Measurements from ENCODE around the gene BAD. TPM values are rescaled to one million over a fixed set of nuclear protein-coding genes. Genes with fewer than 3 reads are reported as not detected.
A peak's percentile ranks its signal among the peaks of the same experiment; 100 is the strongest.

BAD gene
- total RNA-seq, 2 donors from 2014 or later = 86.0 to 89.6 TPM

DNA sequence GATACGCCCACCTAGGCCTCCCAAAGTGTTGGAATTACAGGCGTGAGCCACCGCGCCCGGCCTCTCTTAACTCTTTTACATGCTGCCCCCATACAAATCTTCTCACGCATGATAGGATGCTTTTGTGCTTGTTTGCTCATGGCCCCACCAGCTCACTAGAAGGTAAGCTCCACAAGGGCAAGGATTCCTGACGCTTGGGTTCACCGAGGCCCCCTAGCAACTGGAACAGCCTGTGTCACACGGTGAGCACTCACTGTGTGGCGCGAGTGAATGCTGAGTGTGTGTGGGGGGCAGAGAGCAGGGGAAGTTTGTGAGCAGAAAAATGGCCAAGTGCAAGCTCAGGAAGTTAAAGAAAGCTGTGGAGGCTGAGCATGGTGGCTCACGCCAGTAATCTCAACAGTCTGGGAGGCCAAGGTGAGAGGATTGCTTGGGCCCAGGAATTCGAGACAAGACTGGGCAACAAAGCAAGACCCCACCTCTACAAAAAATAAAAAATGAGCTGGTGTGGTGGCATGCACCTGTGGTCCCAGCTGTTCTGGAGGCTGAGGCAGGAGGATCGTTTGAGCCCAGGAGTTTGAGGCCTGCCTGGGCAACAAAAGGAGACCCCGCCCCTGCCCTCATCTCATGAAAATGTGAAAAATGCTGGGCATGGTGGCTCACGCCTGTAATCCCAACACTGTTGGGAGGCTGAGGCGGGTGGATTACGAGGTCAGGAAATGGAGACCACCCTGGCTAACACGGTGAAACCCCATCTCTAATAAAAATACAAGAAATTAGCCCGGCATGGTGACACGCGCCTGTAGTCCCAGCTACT lies 2.3 kb downstream of the BAD start:
- intact Hi-C loops (cut with DNase I) = no loop called here
- H3K36me3 ChIP-seq = no peaks in the 10 kb centered on the region
- no peaks in the 10 kb centered on the region for H3K9me3 ChIP-seq
- H3K4me3 ChIP-seq = no peak overlapping the region
- peak overlapping the region in 1 of 2 donors; percentile 26 for H3K9ac ChIP-seq (ENCODE audit: low read depth in 2 of 2, low read length in 2 of 2)
- no peak overlapping the region for H3K27ac ChIP-seq
- no peaks in the 10 kb centered on the region for H3K27me3 ChIP-seq
- H3K4me1 ChIP-seq = peaks cover 11% of the 10 kb centered on the region
- DNase-seq = no peak
- TF ChIP-seq, protein P1, sequence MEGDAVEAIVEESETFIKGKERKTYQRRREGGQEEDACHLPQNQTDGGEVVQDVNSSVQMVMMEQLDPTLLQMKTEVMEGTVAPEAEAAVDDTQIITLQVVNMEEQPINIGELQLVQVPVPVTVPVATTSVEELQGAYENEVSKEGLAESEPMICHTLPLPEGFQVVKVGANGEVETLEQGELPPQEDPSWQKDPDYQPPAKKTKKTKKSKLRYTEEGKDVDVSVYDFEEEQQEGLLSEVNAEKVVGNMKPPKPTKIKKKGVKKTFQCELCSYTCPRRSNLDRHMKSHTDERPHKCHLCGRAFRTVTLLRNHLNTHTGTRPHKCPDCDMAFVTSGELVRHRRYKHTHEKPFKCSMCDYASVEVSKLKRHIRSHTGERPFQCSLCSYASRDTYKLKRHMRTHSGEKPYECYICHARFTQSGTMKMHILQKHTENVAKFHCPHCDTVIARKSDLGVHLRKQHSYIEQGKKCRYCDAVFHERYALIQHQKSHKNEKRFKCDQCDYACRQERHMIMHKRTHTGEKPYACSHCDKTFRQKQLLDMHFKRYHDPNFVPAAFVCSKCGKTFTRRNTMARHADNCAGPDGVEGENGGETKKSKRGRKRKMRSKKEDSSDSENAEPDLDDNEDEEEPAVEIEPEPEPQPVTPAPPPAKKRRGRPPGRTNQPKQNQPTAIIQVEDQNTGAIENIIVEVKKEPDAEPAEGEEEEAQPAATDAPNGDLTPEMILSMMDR (IDR thresholded peaks at IDR 0.05) = no peak

- intact Hi-C loops (cut with DNase I) = no loop called here
- H3K36me3 ChIP-seq = no peaks in the 10 kb centered on the region
- H3K27me3 ChIP-seq = no peaks in the 10 kb centered on the region
- no peak overlapping the region for H3K27ac ChIP-seq
- no peak for DNase-seq
- peaks cover 10% of the 10 kb centered on the region for H3K4me1 ChIP-seq
- no peak overlapping the region for H3K4me3 ChIP-seq
- TF ChIP-seq, protein P1 (IDR thresholded peaks at IDR 0.05) = no peak
- no peak overlapping the region for H3K9ac ChIP-seq (ENCODE audit: low read depth in 2 of 2, low read length in 2 of 2)
- no peaks in the 10 kb centered on the region for H3K9me3 ChIP-seq
Observed at GRCh38 chr11:64278576-64279190, 5.8 kb downstream of the BAD start.

- TF ChIP-seq, protein P1 (IDR thresholded peaks at IDR 0.05) = no peak
- peak overlapping the region; percentile 32 to 41 for H3K9ac ChIP-seq (ENCODE audit: low read depth in 2 of 2, low read length in 2 of 2)
- peak overlapping the region; percentile 68 for H3K27ac ChIP-seq
- DNase-seq = peak; percentile 85
- intact Hi-C loops (cut with DNase I) = no loop called here
- H3K4me3 ChIP-seq = no peak overlapping the region
- no peaks in the 10 kb centered on the region for H3K27me3 ChIP-seq
- no peaks in the 10 kb centered on the region for H3K9me3 ChIP-seq
- peaks cover 11% of the 10 kb centered on the region for H3K4me1 ChIP-seq
- no peaks in the 10 kb centered on the region for H3K36me3 ChIP-seq
Observed at GRCh38 chr11:64276653-64277431, 7.6 kb downstream of the BAD start.

- TF ChIP-seq, protein P1 (IDR thresholded peaks at IDR 0.05) = no peak
- intact Hi-C loops (cut with DNase I) = no loop called here
- Histone ChIP-seq H3K27me3 (no peaks in the 10 kb centered on the region), H3K9ac (ENCODE audit: low read depth in 2 of 2, low read length in 2 of 2) (no peak overlapping the region), H3K4me3 (no peak overlapping the region), H3K36me3 (no peaks in the 10 kb centered on the region), H3K9me3 (no peaks in the 10 kb centered on the region), H3K4me1 (peaks cover 11% of the 10 kb centered on the region), H3K27ac (no peak overlapping the region)
- DNase-seq = no peak
Observed at GRCh38 chr11:64275841-64276240, 8.6 kb downstream of the BAD start.

DNA sequence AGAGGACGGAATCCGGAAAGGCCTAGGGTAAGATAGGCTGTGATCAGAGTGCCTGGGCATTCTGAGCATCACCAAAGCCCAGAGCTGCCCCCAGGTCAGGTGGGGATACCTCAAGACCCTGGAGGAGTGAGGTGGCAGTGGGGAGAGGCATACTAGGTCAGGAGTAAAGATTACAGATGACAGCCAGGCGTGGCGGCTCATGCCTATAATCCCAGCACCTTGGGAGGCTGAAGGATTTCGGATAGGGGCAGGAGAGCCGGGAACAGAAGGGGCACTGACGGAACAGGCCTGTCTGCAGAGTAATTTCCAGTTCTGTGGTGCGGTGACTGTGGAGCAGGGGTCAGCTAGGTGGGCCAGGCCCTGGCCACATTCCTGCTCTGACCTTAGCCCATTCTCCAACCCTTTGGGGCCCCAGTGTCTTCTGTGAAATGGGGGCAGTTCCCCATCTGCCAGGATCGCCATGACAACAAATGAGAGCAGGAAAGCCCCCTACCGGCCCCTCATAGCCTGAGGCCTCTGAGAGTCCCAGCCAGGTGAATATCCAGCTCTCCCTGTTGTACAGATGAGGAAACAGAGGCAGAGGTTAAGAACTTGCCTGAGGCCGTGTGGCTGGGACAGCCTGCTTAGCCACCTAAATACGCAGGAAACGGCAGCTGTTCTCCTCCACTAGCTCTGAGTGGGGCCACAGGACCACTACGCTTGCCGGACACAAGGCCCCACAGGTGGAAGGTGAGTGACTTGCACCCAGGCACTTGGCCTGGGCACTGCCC lies 9.2 kb downstream of the BAD start:
- Histone ChIP-seq H3K27ac (no peak overlapping the region), H3K27me3 (no peaks in the 10 kb centered on the region), H3K4me1 (peaks cover 11% of the 10 kb centered on the region), H3K9me3 (no peaks in the 10 kb centered on the region), H3K36me3 (no peaks in the 10 kb centered on the region), H3K9ac (ENCODE audit: low read depth in 2 of 2, low read length in 2 of 2) (no peak overlapping the region), H3K4me3 (no peak overlapping the region)
- intact Hi-C loops (cut with DNase I) = no loop called here
- TF ChIP-seq, protein P1 (IDR thresholded peaks at IDR 0.05) = no peak
- DNase-seq = no peak

All from colonic mucosa (tissue), 4 donors.